ENCODE measurements around the gene LRP6.

The LRP6 gene

GRCh38 chr12:12214201-12214600, 52.6 kb downstream of the LRP6 start:
- no peak for DNase-seq

- DNase-seq: no peak
Observed at GRCh38 chr12:12212769-12213168, 54.1 kb downstream of the LRP6 start.

- no peak for DNase-seq
Observed at GRCh38 chr12:12210983-12211382, 55.9 kb downstream of the LRP6 start.

- no peak for DNase-seq
Observed at GRCh38 chr12:12210416-12210815, 56.4 kb downstream of the LRP6 start.

- DNase-seq: no peak
Observed at GRCh38 chr12:12209675-12210074, 57.2 kb downstream of the LRP6 start.

GRCh38 chr12:12209043-12209442, 57.8 kb downstream of the LRP6 start:
- no peak for DNase-seq

- DNase-seq: no peak
Observed at GRCh38 chr12:12207746-12208145, 59.1 kb downstream of the LRP6 start.

GRCh38 chr12:12206776-12207388, 60.0 kb downstream of the LRP6 start:
- no peak for DNase-seq

GRCh38 chr12:12202747-12203146, 64.1 kb downstream of the LRP6 start:
- no peak for DNase-seq

- DNase-seq: no peak
Observed at GRCh38 chr12:12202105-12202504, 64.7 kb downstream of the LRP6 start.

- peak; percentile 31 for DNase-seq
Observed at GRCh38 chr12:12201274-12201758, 65.5 kb downstream of the LRP6 start.

- DNase-seq: no peak
Observed at GRCh38 chr12:12200363-12200762, 66.5 kb downstream of the LRP6 start.

- no peak for DNase-seq
Observed at GRCh38 chr12:12198124-12198523, 68.7 kb downstream of the LRP6 start.

- no peak for DNase-seq
Observed at GRCh38 chr12:12197128-12197527, 69.7 kb downstream of the LRP6 start.

- DNase-seq: no peak
Observed at GRCh38 chr12:12195516-12195915, 71.3 kb downstream of the LRP6 start.

GRCh38 chr12:12195081-12195480, 71.8 kb downstream of the LRP6 start:
- no peak for DNase-seq

- no peak for DNase-seq
Observed at GRCh38 chr12:12194206-12194605, 72.6 kb downstream of the LRP6 start.

GRCh38 chr12:12191008-12191407, 75.8 kb downstream of the LRP6 start:
- DNase-seq: no peak

- no peak for DNase-seq
Observed at GRCh38 chr12:12190087-12190809, 76.6 kb downstream of the LRP6 start.

- no peak for DNase-seq
Observed at GRCh38 chr12:12185414-12185813, 81.4 kb downstream of the LRP6 start.

- DNase-seq: no peak
Observed at GRCh38 chr12:12182703-12183365, 84.0 kb downstream of the LRP6 start.

GRCh38 chr12:12181511-12181910, 85.3 kb downstream of the LRP6 start:
- DNase-seq: no peak

GRCh38 chr12:12180575-12180974, 86.3 kb downstream of the LRP6 start:
- no peak for DNase-seq

GRCh38 chr12:12180136-12180535, 86.7 kb downstream of the LRP6 start:
- DNase-seq: no peak
